ENCODE results near the gene ANP32B. TPM values are rescaled to one million over a fixed set of nuclear protein-coding genes. Genes with fewer than 3 reads are reported as not detected.
A peak's percentile ranks its signal among the peaks of the same experiment; 100 is the strongest.

Gene ANP32B
- total RNA-seq, 1 experiment from 2014 or later: 14.8 TPM

- H3K4me1 ChIP-seq (ENCODE audit: insufficient read depth, low read length): peaks cover 20% of the 10 kb centered on the region
- H3K27me3 ChIP-seq (ENCODE audit: low read length): no peaks in the 10 kb centered on the region
- no peak overlapping the region for H3K9ac ChIP-seq (ENCODE audit: low read length)
- no peak overlapping the region for H3K27ac ChIP-seq (ENCODE audit: low read length)
- ChIA-PET CTCF (no interaction called here), POLR2A (ENCODE audit: unreplicated experiment) (no interaction called here)
- intact Hi-C loops (cut with micrococcal nuclease): no loop called here
- DNase-seq (no peak), ATAC-seq (no peak)
- no peaks in the 10 kb centered on the region for H3K9me2 ChIP-seq (replicated peaks; ENCODE audit: low read length)
- peaks cover 33% of the 10 kb centered on the region for H3K79me2 ChIP-seq (ENCODE audit: low read length)
- no peaks in the 10 kb centered on the region for H3K36me3 ChIP-seq (ENCODE audit: low read depth, low read length)
- TF ChIP-seq EZH2 (IDR thresholded peaks at IDR 0.05; ENCODE audit: low read length, unreplicated experiment): no peak
- H3K4me2 ChIP-seq (ENCODE audit: low read length): no peak overlapping the region
- BruUV-seq (replicated peaks): no TSS peak
- H3F3A ChIP-seq (ENCODE audit: low read length, unreplicated experiment): no peaks in the 10 kb centered on the region
- no peaks in the 10 kb centered on the region for H3K9me3 ChIP-seq (ENCODE audit: low read length)
- H2AFZ ChIP-seq (ENCODE audit: low read length): no peak overlapping the region
- no peak overlapping the region for H3K4me3 ChIP-seq (ENCODE audit: low read length)
- no peaks in the 10 kb centered on the region for H4K20me1 ChIP-seq (ENCODE audit: low read length)
Observed at GRCh38 chr9:97980918-97981845, 2.0 kb upstream of the ANP32B start.

GRCh38 chr9:97981846-97982682 lies 1.1 kb upstream of the ANP32B start:
- H3K9me2 ChIP-seq (replicated peaks; ENCODE audit: low read length): no peaks in the 10 kb centered on the region
- H3K27me3 ChIP-seq (ENCODE audit: low read length): no peaks in the 10 kb centered on the region
- TF ChIP-seq EZH2phosphoT487 (IDR thresholded peaks at IDR 0.05; ENCODE audit: borderline replicate concordance, low read length) (no peak), EZH2 (IDR thresholded peaks at IDR 0.05; ENCODE audit: low read length, unreplicated experiment) (no peak), CTCF (conservative IDR thresholded peaks at IDR 0.05; ENCODE audit: low read depth, low read length) (no peak)
- ChIA-PET POLR2A (ENCODE audit: unreplicated experiment) (no interaction called here), CTCF (interaction anchor here (0.7 kb wide), 1 partner anchor 375 kb away, joined by 5 read pairs; no protein-coding TSS in a partner anchor)
- DNase-seq: no peak
- 0 out of 2 replicates have a peak, but pooled peaks cover 7% of the 10 kb centered on the region for H4K20me1 ChIP-seq (ENCODE audit: low read length)
- H3F3A ChIP-seq (ENCODE audit: low read length, unreplicated experiment): no peaks in the 10 kb centered on the region
- H3K9me3 ChIP-seq (ENCODE audit: low read length): no peaks in the 10 kb centered on the region
- no peaks in the 10 kb centered on the region for H3K36me3 ChIP-seq (ENCODE audit: low read depth, low read length)
- no TSS peak for BruUV-seq (replicated peaks)
- H3K79me2 ChIP-seq (ENCODE audit: low read length): peaks cover 41% of the 10 kb centered on the region
- H3K4me1 ChIP-seq (ENCODE audit: insufficient read depth, low read length): peaks cover 21% of the 10 kb centered on the region
- H2AFZ ChIP-seq (ENCODE audit: low read length): peak overlapping the region; percentile 98
- H3K4me2 ChIP-seq (ENCODE audit: low read length): peak overlapping the region; percentile 93
- H3K9ac ChIP-seq (ENCODE audit: low read length): peak overlapping the region; percentile 99
- H3K27ac ChIP-seq (ENCODE audit: low read length): no peak overlapping the region
- H3K4me3 ChIP-seq (ENCODE audit: low read length): peak overlapping the region; percentile 92
- intact Hi-C loops (cut with micrococcal nuclease): loop anchor here (2.0 kb wide), 2 partner anchors 59 to 75 kb away; partner anchors contain the start of genes NANS and TRMO
- no peak for ATAC-seq

GRCh38 chr9:97983589-97984187 lies 547 bp downstream of the ANP32B start:
- intact Hi-C loops (cut with micrococcal nuclease): loop anchor here (2.0 kb wide), 2 partner anchors 61 to 73 kb away; partner anchors contain the start of genes NANS and TRMO
- Histone ChIP-seq H3K36me3 (ENCODE audit: low read depth, low read length) (no peaks in the 10 kb centered on the region), H2AFZ (ENCODE audit: low read length) (peak overlapping the region; percentile 75), H3K4me1 (ENCODE audit: insufficient read depth, low read length) (peaks cover 21% of the 10 kb centered on the region), H3K9me2 (replicated peaks; ENCODE audit: low read length) (no peaks in the 10 kb centered on the region), H3K79me2 (ENCODE audit: low read length) (peaks cover 58% of the 10 kb centered on the region), H4K20me1 (ENCODE audit: low read length) (peaks cover 14% of the 10 kb centered on the region; the same call in 1 of the 2 replicates), H3K9ac (ENCODE audit: low read length) (peak overlapping the region; percentile 99), H3K27me3 (ENCODE audit: low read length) (no peaks in the 10 kb centered on the region), H3K27ac (ENCODE audit: low read length) (peak overlapping the region; percentile 81), H3K9me3 (ENCODE audit: low read length) (no peaks in the 10 kb centered on the region), H3F3A (ENCODE audit: low read length, unreplicated experiment) (no peaks in the 10 kb centered on the region), H3K4me3 (ENCODE audit: low read length) (peak overlapping the region; percentile 92), H3K4me2 (ENCODE audit: low read length) (peak overlapping the region; percentile 93)
- ATAC-seq (peak; percentile 14), DNase-seq (peak; percentile 9)
- ChIA-PET POLR2A (ENCODE audit: unreplicated experiment) (no interaction called here), CTCF (no interaction called here)
- TF ChIP-seq EZH2 (IDR thresholded peaks at IDR 0.05; ENCODE audit: low read length, unreplicated experiment): no peak
- no peak for TF ChIP-seq CTCF (conservative IDR thresholded peaks at IDR 0.05; ENCODE audit: low read depth, low read length)
- TF ChIP-seq EZH2phosphoT487 (IDR thresholded peaks at IDR 0.05; ENCODE audit: borderline replicate concordance, low read length): no peak
- BruUV-seq (replicated peaks): no TSS peak
